Caki2 (cell line): ENCODE data around the gene TTC33. TPM values are rescaled to one million over a fixed set of nuclear protein-coding genes. Genes with fewer than 3 reads are reported as not detected.

Experiments
- DNase-seq: peaks from one replicate; pipeline ENCODE4 v3.0.0-alpha.2; 2015; ENCODE audit warnings: low read depth
- in situ Hi-C: cut with HindIII; loops from 2 replicates; pipeline ENCODE4 v1.10.0; 2016; ENCODE audit warnings: low sequenced_read_pairs, low pct_unique_long_range_greater_than_20kb, mixed read lengths
- total RNA-seq: library from RNA; depleted of rRNA; stranded (reverse); fragments of >200 nt; shearing (Covaris generic); gene quantifications from 2 replicates; pipeline ENCODE4 v1.2.3, GENCODE V29; 2014; ENCODE audit warnings: low replicate concordance

TTC33 gene
- total RNA-seq, 1 experiment from 2014 or later, result 8.8 TPM

- in situ Hi-C loops, result no loop called here
- DNase-seq, result no peak
Measured at GRCh38 chr5:40688996-40689395, 66.8 kb downstream of the TTC33 start.

DNA sequence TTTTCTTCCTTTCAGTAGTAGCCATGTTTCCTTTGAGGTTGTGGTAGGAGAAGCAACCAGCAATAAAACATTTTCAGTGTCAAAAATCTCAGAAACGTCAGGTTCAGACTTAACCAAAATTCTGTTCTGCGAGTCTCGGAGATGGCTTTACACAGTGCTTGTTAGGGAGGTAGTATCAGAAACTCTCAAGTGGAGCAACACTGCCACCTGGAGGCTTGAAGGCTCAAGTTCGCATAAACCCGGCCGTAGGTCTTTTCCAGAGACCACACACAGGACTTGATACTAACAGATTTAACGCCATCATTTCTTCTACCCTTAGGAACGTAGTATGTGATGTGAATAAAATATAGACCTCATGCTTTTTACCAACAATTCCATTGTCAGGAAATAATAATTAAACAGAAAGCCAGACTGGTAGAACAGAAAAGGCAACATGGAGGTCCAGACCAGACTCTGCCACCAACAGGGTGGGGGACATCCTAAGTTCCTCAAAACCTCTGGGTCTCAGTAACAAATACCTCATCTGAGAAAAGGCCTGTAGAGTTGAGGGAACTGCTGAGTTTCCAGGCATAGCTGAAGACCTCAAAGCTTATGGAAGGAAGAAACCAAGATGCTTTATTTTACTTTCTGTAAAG lies 67.5 kb downstream of the TTC33 start:
- DNase-seq, result peak; percentile 69
- in situ Hi-C loops, result no loop called here

GRCh38 chr5:40687321-40687720 lies 68.4 kb downstream of the TTC33 start:
- no peak for DNase-seq
- in situ Hi-C loops, result no loop called here

DNA sequence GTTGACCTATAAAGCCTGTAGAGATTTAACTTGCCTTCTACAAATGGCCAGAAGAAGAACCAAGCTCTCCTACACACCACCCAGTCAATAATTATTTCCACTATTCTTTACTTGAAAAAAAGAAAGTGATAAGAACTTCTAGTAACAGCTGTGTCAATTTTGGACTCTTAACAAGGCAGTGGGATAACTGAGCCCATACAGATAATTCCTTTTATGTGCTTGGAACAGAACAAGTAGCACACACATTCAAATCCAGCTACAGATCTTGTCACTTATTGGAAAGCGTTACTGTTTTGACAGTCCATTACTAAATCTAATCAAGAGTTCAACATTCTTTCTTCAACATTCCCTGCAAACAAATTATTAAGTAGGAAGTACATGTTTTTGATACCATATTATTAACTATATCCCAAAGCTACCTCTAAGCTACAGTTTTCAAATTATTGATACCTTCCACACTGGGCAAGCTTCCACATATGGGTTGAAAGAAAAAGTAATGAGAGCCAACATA lies 69.7 kb downstream of the TTC33 start:
- no peak for DNase-seq
- in situ Hi-C loops, result no loop called here

GRCh38 chr5:40685193-40685592 lies 70.6 kb downstream of the TTC33 start:
- DNase-seq, result no peak
- in situ Hi-C loops, result no loop called here

DNA sequence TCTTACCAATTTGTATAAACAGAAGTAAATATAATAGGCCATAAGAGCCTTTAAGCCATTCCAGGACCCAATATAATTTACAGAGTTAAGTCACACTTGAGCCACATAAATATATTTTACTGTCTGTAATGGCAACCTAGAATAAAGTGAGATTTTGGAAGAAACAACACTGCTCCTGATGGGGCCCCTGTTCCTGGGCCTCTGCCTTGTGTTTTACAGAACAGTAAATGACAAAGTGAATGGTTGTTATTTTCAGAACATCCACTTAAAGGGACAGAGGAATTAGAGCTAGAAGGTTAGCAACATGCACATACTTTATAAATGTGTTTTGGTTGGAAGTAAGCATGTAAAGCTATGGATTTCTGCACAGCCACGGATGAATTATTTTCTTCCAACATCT lies 72.5 kb downstream of the TTC33 start:
- DNase-seq, result no peak
- in situ Hi-C loops, result no loop called here

DNA sequence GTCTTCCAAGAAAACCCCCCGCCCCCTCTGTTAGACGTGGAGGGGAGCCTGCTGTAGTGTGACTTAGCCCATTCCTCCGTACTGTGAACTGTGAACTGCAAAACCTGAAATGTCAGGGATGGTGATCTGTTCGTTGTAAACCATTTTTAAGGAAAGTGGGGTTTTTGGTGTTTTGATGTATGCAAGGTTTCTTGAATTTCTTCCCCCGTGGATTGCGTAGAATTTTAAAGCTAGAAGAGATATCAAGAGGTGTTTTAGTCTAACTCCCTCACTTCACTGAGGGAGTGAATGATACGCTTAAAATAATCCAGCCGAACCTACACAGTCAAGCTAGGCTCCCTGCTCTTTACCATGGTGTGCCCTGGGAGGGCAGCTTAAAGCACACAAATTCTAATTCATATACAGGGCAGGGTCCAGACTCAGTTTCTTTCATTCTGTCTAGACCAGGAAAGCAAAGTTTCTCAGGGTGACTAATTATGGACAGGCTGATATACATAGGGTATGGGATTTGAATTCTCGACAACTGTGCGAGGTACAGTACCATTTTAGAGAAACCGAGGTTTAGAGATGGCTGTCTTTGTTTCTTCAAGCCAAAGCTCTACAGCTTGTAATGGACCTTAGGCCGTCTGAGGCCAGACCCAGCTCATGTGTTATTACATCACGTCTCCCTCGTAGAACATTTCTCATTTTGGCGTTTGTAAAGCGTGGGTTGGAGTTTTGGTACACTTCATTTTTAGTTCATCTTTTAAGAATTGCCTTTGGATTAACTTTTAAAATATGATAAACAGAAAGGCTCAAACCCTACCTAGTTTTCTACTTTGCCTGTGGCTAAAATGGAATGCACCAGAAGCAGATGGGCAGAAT lies 73.4 kb downstream of the TTC33 start:
- no peak for DNase-seq
- in situ Hi-C loops, result no loop called here

DNA sequence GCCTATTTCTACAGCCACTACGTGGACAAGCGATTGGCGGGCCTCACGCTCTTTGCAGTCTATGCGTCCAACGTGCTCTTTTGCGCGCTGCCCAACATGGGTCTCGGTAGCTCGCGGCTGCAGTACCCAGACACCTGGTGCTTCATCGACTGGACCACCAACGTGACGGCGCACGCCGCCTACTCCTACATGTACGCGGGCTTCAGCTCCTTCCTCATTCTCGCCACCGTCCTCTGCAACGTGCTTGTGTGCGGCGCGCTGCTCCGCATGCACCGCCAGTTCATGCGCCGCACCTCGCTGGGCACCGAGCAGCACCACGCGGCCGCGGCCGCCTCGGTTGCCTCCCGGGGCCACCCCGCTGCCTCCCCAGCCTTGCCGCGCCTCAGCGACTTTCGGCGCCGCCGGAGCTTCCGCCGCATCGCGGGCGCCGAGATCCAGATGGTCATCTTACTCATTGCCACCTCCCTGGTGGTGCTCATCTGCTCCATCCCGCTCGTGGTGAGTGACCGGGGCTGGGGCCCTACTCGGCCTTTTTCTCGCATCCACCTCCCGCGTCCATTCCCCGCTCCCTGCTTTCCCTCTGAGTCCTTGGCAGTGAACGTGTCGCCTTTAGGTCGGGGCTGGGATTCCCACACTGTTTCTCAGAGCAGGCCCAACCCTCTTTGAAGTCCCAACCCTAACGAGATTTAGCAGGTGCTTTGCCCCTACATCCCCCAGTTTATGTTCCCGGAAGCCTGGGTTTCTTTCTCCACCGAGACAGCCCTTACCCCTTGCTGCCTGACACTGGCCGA lies 74.2 kb downstream of the TTC33 start:
- in situ Hi-C loops, result no loop called here
- DNase-seq, result no peak

DNA sequence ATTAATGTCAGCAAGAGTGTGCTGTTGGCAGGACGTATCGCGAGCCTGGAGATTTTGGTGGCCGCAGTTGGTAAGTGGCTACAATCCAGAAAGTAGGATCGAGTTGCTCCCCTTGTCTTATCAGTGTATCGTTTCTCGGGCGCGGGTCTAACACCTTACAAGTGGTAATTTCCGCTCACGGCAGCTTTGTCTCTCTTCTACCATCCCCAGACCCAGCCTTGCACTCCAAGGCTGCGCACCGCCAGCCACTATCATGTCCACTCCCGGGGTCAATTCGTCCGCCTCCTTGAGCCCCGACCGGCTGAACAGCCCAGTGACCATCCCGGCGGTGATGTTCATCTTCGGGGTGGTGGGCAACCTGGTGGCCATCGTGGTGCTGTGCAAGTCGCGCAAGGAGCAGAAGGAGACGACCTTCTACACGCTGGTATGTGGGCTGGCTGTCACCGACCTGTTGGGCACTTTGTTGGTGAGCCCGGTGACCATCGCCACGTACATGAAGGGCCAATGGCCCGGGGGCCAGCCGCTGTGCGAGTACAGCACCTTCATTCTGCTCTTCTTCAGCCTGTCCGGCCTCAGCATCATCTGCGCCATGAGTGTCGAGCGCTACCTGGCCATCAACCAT lies 74.9 kb downstream of the TTC33 start:
- DNase-seq, result no peak
- in situ Hi-C loops, result no loop called here

DNA sequence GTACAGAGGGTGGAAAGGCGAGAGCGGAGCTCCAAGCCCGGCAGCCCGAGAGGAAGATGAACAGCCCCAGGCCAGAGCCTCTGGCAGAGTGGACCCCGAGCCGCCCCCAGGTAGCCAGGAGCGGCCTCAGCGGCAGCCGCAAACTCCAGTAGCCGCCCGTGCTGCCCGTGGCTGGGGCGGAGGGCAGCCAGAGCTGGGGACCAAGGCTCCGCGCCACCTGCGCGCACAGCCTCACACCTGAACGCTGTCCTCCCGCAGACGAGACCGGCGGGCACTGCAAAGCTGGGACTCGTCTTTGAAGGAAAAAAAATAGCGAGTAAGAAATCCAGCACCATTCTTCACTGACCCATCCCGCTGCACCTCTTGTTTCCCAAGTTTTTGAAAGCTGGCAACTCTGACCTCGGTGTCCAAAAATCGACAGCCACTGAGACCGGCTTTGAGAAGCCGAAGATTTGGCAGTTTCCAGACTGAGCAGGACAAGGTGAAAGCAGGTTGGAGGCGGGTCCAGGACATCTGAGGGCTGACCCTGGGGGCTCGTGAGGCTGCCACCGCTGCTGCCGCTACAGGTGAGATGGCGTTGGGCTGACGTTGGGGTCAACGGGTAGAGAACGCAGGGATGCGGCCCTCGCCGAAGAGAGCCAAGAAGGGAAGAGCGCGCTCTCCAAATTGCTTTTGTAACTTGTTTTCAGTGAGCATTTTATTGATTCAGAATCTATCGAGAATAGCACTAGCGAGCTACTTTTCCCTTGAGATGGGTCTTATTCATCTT lies 75.7 kb downstream of the TTC33 start, which contains the start of gene PTGER4:
TSS of gene PTGER4 (plus strand) at position 3 of the 769 bp plus-strand sequence. CDS start 1,079 bp downstream, outside the sequence.
- DNase-seq, result peak; percentile 16
- in situ Hi-C loops, result no loop called here

DNA sequence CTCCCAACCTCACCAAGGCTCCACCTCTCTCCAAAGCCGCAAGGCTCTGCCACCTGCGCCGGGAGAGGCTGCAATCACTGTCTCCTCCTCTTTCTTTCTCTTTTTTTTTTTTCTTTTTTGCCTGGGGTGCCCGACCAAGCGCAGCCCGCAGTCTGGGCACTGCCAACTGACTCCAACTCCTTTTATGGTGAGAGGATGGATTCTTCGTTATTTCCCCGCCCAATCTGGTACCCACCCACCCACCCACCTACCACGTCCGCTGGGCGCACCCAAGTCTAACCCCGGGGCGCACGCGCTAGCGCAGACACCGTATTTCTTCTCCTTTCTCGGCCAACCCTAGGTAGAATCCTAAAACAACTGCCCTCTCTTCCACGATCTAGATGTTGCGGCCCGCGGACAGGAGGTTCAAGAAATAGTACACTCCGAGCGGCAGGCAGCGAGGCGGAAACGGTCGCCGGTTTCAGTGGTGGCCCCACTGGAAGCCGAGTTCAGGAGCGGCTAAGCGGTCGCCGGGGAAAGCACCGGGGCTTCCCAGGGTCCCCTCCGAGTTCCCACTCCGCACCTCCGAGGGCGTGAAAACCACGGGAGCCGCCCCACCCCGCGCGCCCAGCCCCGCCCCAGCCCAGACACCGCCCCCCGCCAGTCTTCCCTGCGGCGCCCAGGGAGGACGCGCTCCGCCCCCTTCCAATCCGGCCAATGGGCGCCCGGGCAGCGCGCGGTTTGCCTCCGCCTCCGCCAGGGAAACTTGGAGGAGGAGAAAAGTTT lies 76.4 kb downstream of the TTC33 start:
- in situ Hi-C loops, result no loop called here

GRCh38 chr5:40678460-40679147 lies 77.2 kb downstream of the TTC33 start:
- no peak for DNase-seq
- in situ Hi-C loops, result no loop called here

More for the DNA sequence above, 76.4 kb downstream of the TTC33 start:
- peak; percentile 99 for DNase-seq

DNA sequence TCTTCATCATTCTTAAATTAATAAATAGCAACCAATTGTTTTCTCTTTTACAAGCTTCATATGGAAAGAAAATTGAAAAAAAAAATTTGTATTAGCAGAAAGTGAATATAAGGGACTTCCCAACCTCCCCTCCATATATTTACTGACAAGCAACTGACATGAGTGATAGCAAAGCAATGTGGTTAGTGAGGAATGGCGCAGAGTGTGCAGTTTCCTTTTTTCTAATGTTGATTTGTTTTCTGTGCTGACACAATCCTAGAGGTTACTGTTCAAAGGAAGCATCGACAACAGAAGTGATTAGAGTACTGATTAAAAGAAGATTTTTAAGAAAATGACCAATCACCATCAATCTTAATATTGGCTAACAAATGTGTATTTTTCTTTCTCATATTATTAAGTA lies 77.7 kb downstream of the TTC33 start:
- in situ Hi-C loops, result no loop called here
- DNase-seq, result no peak

DNA sequence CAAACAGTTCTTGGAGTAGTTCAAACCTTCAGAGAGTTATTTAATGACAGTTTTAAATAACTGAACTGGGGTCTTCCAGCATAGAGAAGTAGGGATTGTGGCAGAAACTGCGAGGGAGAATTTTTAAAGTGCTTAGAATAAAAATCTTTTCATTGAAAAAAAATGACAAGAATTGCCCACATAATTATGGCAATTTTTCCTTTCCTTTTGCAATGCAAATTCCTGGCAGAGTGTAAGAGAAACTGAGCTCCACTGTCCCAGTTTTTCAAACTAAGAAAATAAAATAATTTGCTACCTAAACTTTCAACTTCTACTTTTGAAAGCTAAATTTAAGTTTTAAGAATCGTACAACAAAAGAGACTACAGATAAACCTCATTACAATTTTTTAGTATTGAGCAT lies 78.3 kb downstream of the TTC33 start:
- no peak for DNase-seq
- in situ Hi-C loops, result no loop called here

GRCh38 chr5:40676613-40677343 lies 79.0 kb downstream of the TTC33 start:
- in situ Hi-C loops, result no loop called here
- DNase-seq, result no peak
